Muscle of leg (tissue), 11 donors: ENCODE data around the gene FBL. TPM values are rescaled to one million over a fixed set of nuclear protein-coding genes. Genes with fewer than 3 reads are reported as not detected.
A peak's percentile ranks its signal among the peaks of the same experiment; 100 is the strongest.

Experiments used
- DNase-seq: peaks from one replicate; pipeline ENCODE4 v3.0.0; 2013
- H3K27ac ChIP-seq: one replicate; pipeline ENCODE4 v1.5.1; 2013; ENCODE audit warnings: mild to moderate bottlenecking, low read length, control low read depth
- H3K27me3 ChIP-seq: one replicate; pipeline ENCODE4 v1.6.1; 2013; ENCODE audit warnings: low read length; ENCODE audit not compliant: control insufficient read depth, insufficient read depth
- H3K36me3 ChIP-seq: one replicate; pipeline ENCODE4 v1.6.1; 2013; ENCODE audit warnings: low read length; ENCODE audit not compliant: control insufficient read depth, insufficient read depth
- H3K4me1 ChIP-seq: one replicate; pipeline ENCODE4 v1.6.1; 2013; ENCODE audit warnings: low read length; ENCODE audit not compliant: control insufficient read depth, insufficient read depth
- H3K4me3 ChIP-seq: one replicate; pipeline ENCODE4 v1.5.1; 2013; ENCODE audit warnings: low read length, control low read depth
- H3K9me3 ChIP-seq: replicated peaks from 2 replicates; pipeline ENCODE4 v1.6.1; 2013; ENCODE audit warnings: low read depth, low read length; ENCODE audit not compliant: control insufficient read depth
- WGBS: methylation state at CpG from one replicate; pipeline ENCODE4 v1.1.5; 2013; ENCODE audit warnings: missing lambda C conversion rate; ENCODE audit not compliant: insufficient coverage; 5-methylcytosine and 5-hydroxymethylcytosine counted together
- polyA plus RNA-seq, 8 donors: library from polyadenylated mRNA; unstranded; fragments of 120-200 nt; gene quantifications; one replicate each; pipeline versions ENCODE4 v1.2.1 to v1.2.3, GENCODE V29; 2013; ENCODE audit warnings: inconsistent platforms in 1 of 8, low replicate concordance in 1 of 8; ENCODE audit not compliant: insufficient read length in 8 of 8, insufficient read depth in 1 of 8
- total RNA-seq: library from RNA; stranded (reverse); fragments of 120-200 nt; gene quantifications from one replicate; pipeline ENCODE4 v1.2.4, GENCODE V29; 2013

The FBL gene
- total and polyA plus RNA-seq, 9 donors, result 159 to 375 (median 294) TPM

DNA sequence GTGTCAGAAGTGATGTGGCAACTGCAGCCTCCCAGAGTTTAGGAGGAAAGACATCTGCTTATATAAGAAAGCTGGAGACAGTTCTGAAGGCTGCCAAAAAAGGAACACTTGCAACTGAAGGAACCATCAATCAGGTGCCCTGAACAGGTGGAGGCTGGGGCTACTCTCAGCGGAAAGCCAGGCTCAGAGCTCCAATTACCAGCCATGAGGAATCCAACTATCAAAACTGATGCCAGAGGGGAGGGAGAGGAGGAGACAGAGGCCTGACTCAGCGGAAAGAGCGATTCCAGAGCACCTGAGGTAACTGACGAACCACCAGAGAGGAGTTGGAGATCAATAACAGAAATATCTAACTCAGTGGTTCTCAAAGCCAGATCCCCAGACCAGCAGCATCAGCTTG, 43.2 kb downstream of the FBL start:
- peak; percentile 73 for DNase-seq

GRCh38 chr19:39797083-39797482, 49.1 kb downstream of the FBL start:
- no peak overlapping the region for H3K27ac ChIP-seq
- WGBS, result no CpG with 5 or more reads among the region's 2 CpGs
- H3K36me3 ChIP-seq, result no peaks in the 10 kb centered on the region
- no peak for DNase-seq
- H3K9me3 ChIP-seq, result no peaks in the 10 kb centered on the region
- H3K4me3 ChIP-seq, result no peak overlapping the region
- no peaks in the 10 kb centered on the region for H3K27me3 ChIP-seq
- H3K4me1 ChIP-seq, result no peaks in the 10 kb centered on the region

More for the DNA sequence above, 43.2 kb downstream of the FBL start:
- H3K27me3 ChIP-seq, result no peaks in the 10 kb centered on the region
- H3K4me1 ChIP-seq, result peaks cover 5% of the 10 kb centered on the region
- peak overlapping the region; percentile 16 for H3K27ac ChIP-seq
- H3K9me3 ChIP-seq, result no peaks in the 10 kb centered on the region
- WGBS, result no CpG with 5 or more reads among the region's 4 CpGs
- H3K36me3 ChIP-seq, result no peaks in the 10 kb centered on the region
- no peak overlapping the region for H3K4me3 ChIP-seq

DNA sequence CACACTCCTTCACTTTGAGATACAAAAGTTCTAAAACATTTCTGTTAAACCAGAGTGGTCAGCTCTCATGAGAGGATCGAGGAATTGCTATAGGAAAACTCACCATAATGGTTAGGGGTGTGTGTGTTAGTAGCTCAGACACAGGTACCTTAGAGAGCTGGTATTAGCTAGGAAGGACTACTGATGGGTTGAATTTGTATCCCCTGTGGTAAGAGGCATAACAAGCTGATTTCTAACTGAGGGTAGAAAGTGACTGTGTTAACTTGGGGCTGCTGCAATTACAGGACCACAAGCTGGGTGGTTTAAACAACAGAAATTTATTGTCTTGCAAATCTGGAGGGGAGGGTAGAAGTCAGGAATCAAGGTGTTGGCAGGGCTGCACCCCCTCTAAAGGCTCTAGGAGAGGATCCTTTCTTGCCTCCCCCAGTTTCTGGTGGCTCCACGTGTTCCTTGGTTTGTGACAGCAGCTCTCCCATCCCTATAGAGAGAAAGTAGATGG, 50.1 kb downstream of the FBL start:
- H3K36me3 ChIP-seq, result no peaks in the 10 kb centered on the region
- H3K9me3 ChIP-seq, result no peaks in the 10 kb centered on the region
- H3K27ac ChIP-seq, result no peak overlapping the region
- H3K4me3 ChIP-seq, result no peak overlapping the region
- H3K27me3 ChIP-seq, result no peaks in the 10 kb centered on the region
- DNase-seq, result no peak
- no CpG with 5 or more reads among the region's 2 CpGs for WGBS
- H3K4me1 ChIP-seq, result no peaks in the 10 kb centered on the region

DNA sequence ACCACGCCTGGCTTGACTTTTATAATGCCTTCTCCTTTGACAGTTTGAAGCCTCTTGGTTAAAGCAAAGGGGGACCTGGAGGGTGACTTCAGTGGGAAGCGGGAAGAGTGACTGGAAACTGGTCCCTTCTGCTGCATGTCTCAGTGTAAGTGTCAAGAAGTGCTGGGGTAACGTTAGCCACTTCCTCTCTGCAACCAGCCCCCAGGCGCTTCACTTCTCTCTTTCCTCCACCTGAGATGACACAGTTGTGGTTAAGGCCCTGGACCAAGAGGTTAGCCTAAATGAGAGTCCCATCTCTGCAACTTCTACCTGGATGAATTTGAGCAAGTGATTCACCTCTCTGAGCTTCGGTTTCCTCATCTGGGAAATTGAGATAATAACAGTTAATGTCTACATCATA, 51.2 kb downstream of the FBL start:
- no peaks in the 10 kb centered on the region for H3K27me3 ChIP-seq
- no peaks in the 10 kb centered on the region for H3K9me3 ChIP-seq
- no peak overlapping the region for H3K4me3 ChIP-seq
- 70% methylated on average over 2 of the region's 5 CpGs for WGBS
- H3K27ac ChIP-seq, result no peak overlapping the region
- DNase-seq, result no peak
- H3K4me1 ChIP-seq, result no peaks in the 10 kb centered on the region
- no peaks in the 10 kb centered on the region for H3K36me3 ChIP-seq

- no peaks in the 10 kb centered on the region for H3K27me3 ChIP-seq
- no peaks in the 10 kb centered on the region for H3K4me1 ChIP-seq
- WGBS, result 0% methylated on average over 13 of the region's 17 CpGs
- H3K36me3 ChIP-seq, result no peaks in the 10 kb centered on the region
- H3K9me3 ChIP-seq, result no peaks in the 10 kb centered on the region
- H3K27ac ChIP-seq, result no peak overlapping the region
- H3K4me3 ChIP-seq, result peak overlapping the region; percentile 43
- DNase-seq, result peak; percentile 92
Observed at GRCh38 chr19:39792999-39793546, 53.1 kb downstream of the FBL start.

- no peaks in the 10 kb centered on the region for H3K36me3 ChIP-seq
- DNase-seq, result no peak
- peaks cover 5% of the 10 kb centered on the region for H3K9me3 ChIP-seq
- no peaks in the 10 kb centered on the region for H3K4me1 ChIP-seq
- H3K4me3 ChIP-seq, result no peak overlapping the region
- H3K27me3 ChIP-seq, result no peaks in the 10 kb centered on the region
- no peak overlapping the region for H3K27ac ChIP-seq
Observed at GRCh38 chr19:39788244-39788643, 57.9 kb downstream of the FBL start.

Other genes with a start within 250 kb of the FBL start
- gene LGALS13, start 243.9 kb downstream of the FBL start, total RNA-seq, result 0.31 TPM
- gene LGALS13, start 243.9 kb downstream of the FBL start, polyA plus RNA-seq, result not detected
- gene LGALS16, start 190.5 kb downstream of the FBL start, total RNA-seq, result not detected
- gene LGALS16, start 190.5 kb downstream of the FBL start, polyA plus RNA-seq, result not detected
- 0.13 TPM for gene LGALS14, start 141.9 kb downstream of the FBL start, total RNA-seq
- under 1 TPM in 6 of 8 donors, not detected in 2; 0.23 to 0.39 (median 0.35) TPM for gene LGALS14, start 141.9 kb downstream of the FBL start, polyA plus RNA-seq
- 1.2 TPM for gene CLC, start 108.3 kb downstream of the FBL start, total RNA-seq
- 1 to 10 TPM in 6 of 8 donors, under 1 TPM in 2; 0.40 to 4.8 (median 2.4) TPM for gene CLC, start 108.3 kb downstream of the FBL start, polyA plus RNA-seq
- gene LEUTX, start 67.5 kb downstream of the FBL start, total RNA-seq, result not detected
- gene LEUTX, start 67.5 kb downstream of the FBL start, polyA plus RNA-seq, result not detected
- 23.5 TPM for gene DYRK1B, start 12.2 kb downstream of the FBL start, total RNA-seq
- gene DYRK1B, start 12.2 kb downstream of the FBL start, polyA plus RNA-seq, result 10 to 100 TPM; 34.9 to 59.5 (median 49.6) TPM
- gene FCGBP, start 88.3 kb upstream of the FBL start, total RNA-seq, result 2.8 TPM
- gene FCGBP, start 88.3 kb upstream of the FBL start, polyA plus RNA-seq, result 10 to 100 TPM in 2 of 8 donors, 1 to 10 TPM in 6; 1.9 to 11.7 (median 5.0) TPM
- gene PSMC4, start 124.8 kb upstream of the FBL start, total RNA-seq, result 53.4 TPM
- 10 to 100 TPM; 57.5 to 66.7 (median 61.3) TPM for gene PSMC4, start 124.8 kb upstream of the FBL start, polyA plus RNA-seq
- gene ZNF546, start 150.7 kb upstream of the FBL start, total RNA-seq, result 8.9 TPM
- 1 to 10 TPM; 2.5 to 4.9 (median 3.3) TPM for gene ZNF546, start 150.7 kb upstream of the FBL start, polyA plus RNA-seq
- 16.4 TPM for gene ZNF780B, start 209.9 kb upstream of the FBL start, total RNA-seq
- gene ZNF780B, start 209.9 kb upstream of the FBL start, polyA plus RNA-seq, result 10 to 100 TPM in 4 of 8 donors, 1 to 10 TPM in 4; 5.7 to 14.2 (median 10.0) TPM
- 15.0 TPM for gene ZNF780A, start 244.6 kb upstream of the FBL start, total RNA-seq
- 1 to 10 TPM; 4.7 to 9.7 (median 7.2) TPM for gene ZNF780A, start 244.6 kb upstream of the FBL start, polyA plus RNA-seq